Keratinocyte (primary cell): Measurements from ENCODE around the gene PRSS21. TPM values are rescaled to one million over a fixed set of nuclear protein-coding genes. Genes with fewer than 3 reads are reported as not detected.

Experiments
- DNase-seq: peaks from one replicate; pipeline ENCODE4 v3.0.0-alpha.2; 2011; ENCODE audit warnings: low read depth, missing footprints, low spot score
- FAIRE-seq: peaks from 2 replicates; lab custom pipeline; 2011; peaks lifted over from hg19 to GRCh38; lab: Jason Lieb, UNC
- H2AFZ ChIP-seq: 2 replicates; pipeline ENCODE4 v1.6.0; 2012; ENCODE audit warnings: low read length, control low read depth, inconsistent platforms; ENCODE audit not compliant: control insufficient read depth
- H3K27ac ChIP-seq: 2 replicates; pipeline ENCODE4 v1.5.1; 2011; ENCODE audit warnings: low read length; ENCODE audit not compliant: control insufficient read depth, insufficient read depth
- H3K27me3 ChIP-seq: 3 replicates; pipeline ENCODE4 v1.6.0; 2011; ENCODE audit warnings: low read length; ENCODE audit not compliant: control insufficient read depth, insufficient read depth; ENCODE audit errors: extremely low read depth
- H3K36me3 ChIP-seq, 2 experiments: 2 replicates in 1 of 2; 3 replicates in 1 of 2; pipeline ENCODE4 v1.5.1; 2011; ENCODE audit warnings: low read length in 2 of 2, mild to moderate bottlenecking in 1 of 2; ENCODE audit not compliant: control insufficient read depth in 2 of 2, insufficient read depth in 2 of 2; ENCODE audit errors: extremely low read depth in 1 of 2
- H3K4me1 ChIP-seq: 3 replicates; pipeline ENCODE4 v1.5.1; 2011; ENCODE audit warnings: low read length; ENCODE audit not compliant: control insufficient read depth, insufficient read depth; ENCODE audit errors: extremely low read depth
- H3K4me2 ChIP-seq: 3 replicates; pipeline ENCODE4 v1.6.0; 2011; ENCODE audit warnings: low read depth, low read length; ENCODE audit not compliant: control insufficient read depth, insufficient read depth; ENCODE audit errors: extremely low read depth
- H3K4me3 ChIP-seq, 3 experiments: fragments of 200-600 bp in 1 of 3; sonication (generic) in 1 of 3; 2 replicates in 2 of 3; 3 replicates in 1 of 3; pipeline ENCODE4 v1.5.1; 2011 to 2016; ENCODE audit warnings: low read length in 3 of 3, mild to moderate bottlenecking in 3 of 3, control low read depth in 2 of 3, inconsistent platforms in 1 of 3, low read depth in 1 of 3, mixed read lengths in 1 of 3, mixed run types in 1 of 3, moderate library complexity in 1 of 3; ENCODE audit not compliant: control insufficient read depth in 2 of 3, insufficient read depth in 2 of 3; ENCODE audit errors: extremely low read depth in 1 of 3
- H3K79me2 ChIP-seq: 2 replicates; pipeline ENCODE4 v1.6.0; 2012; ENCODE audit warnings: low read length; ENCODE audit not compliant: control insufficient read depth, insufficient read depth
- H3K9ac ChIP-seq: 3 replicates; pipeline ENCODE4 v1.6.0; 2011; ENCODE audit warnings: low read length; ENCODE audit not compliant: control insufficient read depth, insufficient read depth; ENCODE audit errors: extremely low read depth
- H3K9me1 ChIP-seq: 3 replicates; pipeline ENCODE4 v1.6.0; 2011; ENCODE audit warnings: low read length; ENCODE audit not compliant: control insufficient read depth, insufficient read depth; ENCODE audit errors: extremely low read depth
- H3K9me3 ChIP-seq: 2 replicates; pipeline ENCODE4 v1.5.1; 2012; ENCODE audit warnings: low read depth, low read length; ENCODE audit not compliant: control insufficient read depth
- H4K20me1 ChIP-seq: 3 replicates; pipeline ENCODE4 v1.6.0; 2011; ENCODE audit warnings: low read length; ENCODE audit not compliant: control insufficient read depth, insufficient read depth; ENCODE audit errors: extremely low read depth
- EZH2 ChIP-seq: IDR thresholded peaks from one replicate; pipeline ENCODE4 v1.6.1; 2012; ENCODE audit warnings: inconsistent platforms, mild to moderate bottlenecking, low read length, moderate library complexity
- dilution Hi-C: fragments of 300-500 bp; cut with MboI; formaldehyde crosslinking; loops from one replicate; pipeline ENCODE4 v1.7.0; 2020; ENCODE audit warnings: low sequenced_read_pairs; ENCODE audit not compliant: extremely low pct_ligation_motif_present
- polyA plus RNA-seq, 5 experiments: library from polyadenylated mRNA; depleted of rRNA in 3 of 5; stranded (reverse) in 3 of 5; stranded (forward) in 1 of 5; unstranded in 1 of 5; fragments of >200 nt; gene quantifications; 1 replicate in 1 of 5; 2 replicates in 3 of 5; 3 replicates in 1 of 5; pipeline versions ENCODE4 v1.2.1 to v1.2.3, GENCODE V29; 2011 to 2012; ENCODE audit warnings: missing spikeins in 2 of 5, low read depth in 1 of 5, low replicate concordance in 1 of 5
- TF ChIP-seq, protein P1 (sequence below), 3 experiments: IDR thresholded peaks in 1 of 3; conservative IDR thresholded peaks in 1 of 3; optimal IDR thresholded peaks in 1 of 3; 2 replicates in 2 of 3; 3 replicates in 1 of 3; pipeline versions ENCODE3 to v1.5.1; 2011; ENCODE audit warnings: low read length in 3 of 3, mild to moderate bottlenecking in 3 of 3, moderate library complexity in 2 of 3, control low read depth in 1 of 3, inconsistent platforms in 1 of 3; ENCODE audit not compliant: insufficient read depth in 2 of 3; ENCODE audit errors: extremely low read depth in 1 of 3

Gene PRSS21
- polyA plus RNA-seq, 1 donor (not counting 4 experiments of a cell fraction or from before 2014, with no cell fraction given): 0.52 TPM

DNA sequence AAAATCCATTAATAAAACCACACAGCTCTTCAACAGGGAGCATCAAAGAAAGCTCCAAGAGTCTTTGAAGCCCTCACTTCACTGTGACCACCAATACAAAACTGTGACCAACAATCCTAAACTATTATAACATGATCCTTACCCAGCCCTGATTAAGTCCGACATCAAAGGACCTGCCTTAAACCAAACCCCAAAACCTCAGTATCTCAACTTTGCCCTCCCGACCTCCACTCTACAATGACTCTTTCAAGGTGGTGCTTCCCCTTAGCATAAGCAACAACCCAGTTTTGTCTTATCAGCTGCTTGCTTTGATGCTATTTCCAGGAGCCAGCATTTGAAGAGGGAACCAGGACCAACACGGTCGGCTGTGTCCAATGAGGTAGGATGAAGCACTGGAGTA lies 49.4 kb downstream of the PRSS21 start:
- DNase-seq (no peak), FAIRE-seq (no peak)
- Histone ChIP-seq H3K9me1 (no peaks in the 10 kb centered on the region), H2AFZ (no peak overlapping the region), H3K4me3 (no peak overlapping the region), H4K20me1 (no peaks in the 10 kb centered on the region), H3K9me3 (no peaks in the 10 kb centered on the region), H3K4me2 (no peak overlapping the region), H3K27ac (no peak overlapping the region), H3K27me3 (no peaks in the 10 kb centered on the region), H3K79me2 (no peaks in the 10 kb centered on the region), H3K36me3 (no peaks in the 10 kb centered on the region), H3K4me1 (peaks cover 7% of the 10 kb centered on the region), H3K9ac (no peak overlapping the region)
- dilution Hi-C loops: no loop called here
- no peak for TF ChIP-seq EZH2
- TF ChIP-seq, protein P1, sequence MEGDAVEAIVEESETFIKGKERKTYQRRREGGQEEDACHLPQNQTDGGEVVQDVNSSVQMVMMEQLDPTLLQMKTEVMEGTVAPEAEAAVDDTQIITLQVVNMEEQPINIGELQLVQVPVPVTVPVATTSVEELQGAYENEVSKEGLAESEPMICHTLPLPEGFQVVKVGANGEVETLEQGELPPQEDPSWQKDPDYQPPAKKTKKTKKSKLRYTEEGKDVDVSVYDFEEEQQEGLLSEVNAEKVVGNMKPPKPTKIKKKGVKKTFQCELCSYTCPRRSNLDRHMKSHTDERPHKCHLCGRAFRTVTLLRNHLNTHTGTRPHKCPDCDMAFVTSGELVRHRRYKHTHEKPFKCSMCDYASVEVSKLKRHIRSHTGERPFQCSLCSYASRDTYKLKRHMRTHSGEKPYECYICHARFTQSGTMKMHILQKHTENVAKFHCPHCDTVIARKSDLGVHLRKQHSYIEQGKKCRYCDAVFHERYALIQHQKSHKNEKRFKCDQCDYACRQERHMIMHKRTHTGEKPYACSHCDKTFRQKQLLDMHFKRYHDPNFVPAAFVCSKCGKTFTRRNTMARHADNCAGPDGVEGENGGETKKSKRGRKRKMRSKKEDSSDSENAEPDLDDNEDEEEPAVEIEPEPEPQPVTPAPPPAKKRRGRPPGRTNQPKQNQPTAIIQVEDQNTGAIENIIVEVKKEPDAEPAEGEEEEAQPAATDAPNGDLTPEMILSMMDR (optimal IDR thresholded peaks at IDR 0.05 in 1 of 3, IDR thresholded peaks at IDR 0.05 in 1 of 3, conservative IDR thresholded peaks at IDR 0.05 in 1 of 3; ENCODE audit: extremely low read depth in 1 of 3, insufficient read depth in 2 of 3, low read length in 3 of 3): no peak

DNA sequence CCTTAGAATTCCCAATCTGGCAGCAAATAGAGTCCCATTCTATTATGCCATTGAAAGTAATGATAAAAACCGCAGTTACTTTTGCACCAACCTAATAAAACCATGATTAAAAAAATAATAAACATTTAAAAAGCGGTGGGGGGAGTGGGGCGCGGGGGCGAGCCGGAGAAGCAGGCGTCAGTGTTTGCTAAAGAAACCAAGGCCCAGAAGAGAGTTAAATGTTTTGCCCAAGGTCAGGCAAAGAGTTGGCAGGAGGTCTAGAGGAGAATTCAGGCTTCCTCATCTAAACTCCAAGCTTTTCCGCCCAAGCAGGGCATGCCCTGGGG lies 50.6 kb downstream of the PRSS21 start:
- Histone ChIP-seq H4K20me1 (no peaks in the 10 kb centered on the region), H2AFZ (peak overlapping the region; percentile 85), H3K9me3 (no peaks in the 10 kb centered on the region), H3K79me2 (no peaks in the 10 kb centered on the region), H3K4me2 (peak overlapping the region; percentile 98), H3K9me1 (no peaks in the 10 kb centered on the region), H3K4me1 (peaks cover 7% of the 10 kb centered on the region), H3K36me3 (no peaks in the 10 kb centered on the region), H3K27ac (peak overlapping the region; percentile 59), H3K27me3 (no peaks in the 10 kb centered on the region), H3K4me3 (peak overlapping the region; percentile 47 to 74 (median 68)), H3K9ac (peak overlapping the region; percentile 73)
- DNase-seq (no peak), FAIRE-seq (no peak)
- no peak for TF ChIP-seq EZH2
- TF ChIP-seq, protein P1 (optimal IDR thresholded peaks at IDR 0.05 in 1 of 3, IDR thresholded peaks at IDR 0.05 in 1 of 3, conservative IDR thresholded peaks at IDR 0.05 in 1 of 3; ENCODE audit: extremely low read depth in 1 of 3, insufficient read depth in 2 of 3, low read length in 3 of 3): no peak
- dilution Hi-C loops: no loop called here
